ENCODE data around the gene IBTK.
"Not testable (repeated sequence)": the region's sequence is repeated elsewhere in the genome, so short reads cannot be mapped to it uniquely, and the experiment has no call there.

IBTK gene

DNA sequence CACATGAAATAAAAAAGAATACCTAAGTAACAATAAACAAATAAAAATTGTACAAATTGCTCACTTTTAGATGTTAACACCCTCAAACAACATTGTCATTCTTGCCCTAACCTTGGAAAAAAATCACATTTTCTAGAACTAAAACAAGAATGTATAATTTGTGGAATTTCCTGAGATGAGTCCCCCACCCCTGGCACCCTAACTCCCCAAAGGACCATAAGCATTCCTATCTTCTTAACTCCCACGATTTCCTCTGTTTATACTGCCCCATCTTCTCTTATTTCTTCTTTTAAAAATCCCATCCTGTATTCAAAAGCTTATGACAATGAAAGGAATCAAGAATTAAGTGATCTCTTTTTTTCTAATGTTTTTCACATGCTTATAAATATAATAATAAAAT is 70.9 kb downstream of the IBTK start:
- no peak for DNase-seq (ENCODE audit: low read depth)
- no peak overlapping the region for H3K4me3 ChIP-seq (ENCODE audit: control insufficient read depth, low read depth, low read length)
- TF ChIP-seq, protein P1, sequence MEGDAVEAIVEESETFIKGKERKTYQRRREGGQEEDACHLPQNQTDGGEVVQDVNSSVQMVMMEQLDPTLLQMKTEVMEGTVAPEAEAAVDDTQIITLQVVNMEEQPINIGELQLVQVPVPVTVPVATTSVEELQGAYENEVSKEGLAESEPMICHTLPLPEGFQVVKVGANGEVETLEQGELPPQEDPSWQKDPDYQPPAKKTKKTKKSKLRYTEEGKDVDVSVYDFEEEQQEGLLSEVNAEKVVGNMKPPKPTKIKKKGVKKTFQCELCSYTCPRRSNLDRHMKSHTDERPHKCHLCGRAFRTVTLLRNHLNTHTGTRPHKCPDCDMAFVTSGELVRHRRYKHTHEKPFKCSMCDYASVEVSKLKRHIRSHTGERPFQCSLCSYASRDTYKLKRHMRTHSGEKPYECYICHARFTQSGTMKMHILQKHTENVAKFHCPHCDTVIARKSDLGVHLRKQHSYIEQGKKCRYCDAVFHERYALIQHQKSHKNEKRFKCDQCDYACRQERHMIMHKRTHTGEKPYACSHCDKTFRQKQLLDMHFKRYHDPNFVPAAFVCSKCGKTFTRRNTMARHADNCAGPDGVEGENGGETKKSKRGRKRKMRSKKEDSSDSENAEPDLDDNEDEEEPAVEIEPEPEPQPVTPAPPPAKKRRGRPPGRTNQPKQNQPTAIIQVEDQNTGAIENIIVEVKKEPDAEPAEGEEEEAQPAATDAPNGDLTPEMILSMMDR (IDR thresholded peaks at IDR 0.05; ENCODE audit: control insufficient read depth, insufficient read depth, low read depth, low read length, missing control alignments), result no peak

DNA sequence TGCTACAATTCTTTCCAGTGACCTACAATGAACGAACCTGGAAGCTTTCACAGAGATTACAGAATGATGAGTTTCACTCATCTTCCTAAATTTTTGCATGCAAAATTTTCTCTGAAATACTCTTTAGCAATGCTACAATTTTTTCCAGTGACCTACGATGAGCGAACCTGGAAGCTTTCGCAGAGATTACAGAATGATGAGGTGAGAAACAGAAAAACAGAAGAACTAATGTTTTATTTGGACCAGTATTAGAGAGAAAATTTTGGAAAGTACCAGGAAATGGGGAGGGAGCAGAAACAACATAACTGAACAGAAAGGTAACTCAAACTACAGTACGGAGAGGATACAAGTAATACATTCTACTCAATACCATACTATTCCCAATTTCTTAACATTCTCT is 75.0 kb downstream of the IBTK start:
- no peak for DNase-seq (ENCODE audit: low read depth)
- H3K4me3 ChIP-seq (ENCODE audit: control insufficient read depth, low read depth, low read length), result no peak overlapping the region
- TF ChIP-seq, protein P1 (IDR thresholded peaks at IDR 0.05; ENCODE audit: control insufficient read depth, insufficient read depth, low read depth, low read length, missing control alignments), result no peak

DNA sequence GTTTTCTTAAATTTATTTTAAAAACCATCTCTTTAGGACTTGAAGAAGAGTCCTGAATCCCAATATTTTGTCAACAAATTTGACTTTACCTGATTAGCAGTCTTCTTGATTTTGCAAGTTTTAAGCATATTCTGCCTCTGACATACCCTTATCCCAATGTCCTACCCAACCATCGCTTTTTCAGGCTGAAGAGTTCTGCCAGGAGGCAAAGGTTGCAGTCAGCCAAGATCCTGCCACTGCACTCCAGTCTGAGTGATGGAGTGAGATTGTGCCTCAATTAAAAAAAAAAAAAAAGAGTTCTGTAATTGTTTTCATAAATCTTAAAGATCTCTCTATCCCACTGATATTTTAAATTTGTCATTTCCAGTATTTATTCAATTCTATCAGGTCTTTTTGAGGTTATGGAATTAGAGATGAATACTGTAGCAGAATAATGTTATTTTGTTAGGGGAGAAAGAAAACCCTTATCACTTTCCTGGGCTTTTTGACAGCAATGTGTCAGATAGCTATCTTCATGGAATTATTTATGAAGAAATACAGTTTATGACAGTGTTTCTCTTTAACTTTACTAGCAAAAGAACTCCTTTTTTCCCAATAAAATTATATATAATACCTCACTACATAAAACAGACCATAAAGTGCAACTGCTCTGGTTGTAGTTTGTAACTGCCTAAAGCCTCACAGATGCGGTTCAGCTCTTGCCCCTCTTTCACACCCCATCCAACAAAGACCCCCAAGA is 78.2 kb downstream of the IBTK start:
- TF ChIP-seq, protein P1 (IDR thresholded peaks at IDR 0.05; ENCODE audit: control insufficient read depth, insufficient read depth, low read depth, low read length, missing control alignments), result no peak
- H3K4me3 ChIP-seq (ENCODE audit: control insufficient read depth, low read depth, low read length), result no peak overlapping the region
- no peak for DNase-seq (ENCODE audit: low read depth)

DNA sequence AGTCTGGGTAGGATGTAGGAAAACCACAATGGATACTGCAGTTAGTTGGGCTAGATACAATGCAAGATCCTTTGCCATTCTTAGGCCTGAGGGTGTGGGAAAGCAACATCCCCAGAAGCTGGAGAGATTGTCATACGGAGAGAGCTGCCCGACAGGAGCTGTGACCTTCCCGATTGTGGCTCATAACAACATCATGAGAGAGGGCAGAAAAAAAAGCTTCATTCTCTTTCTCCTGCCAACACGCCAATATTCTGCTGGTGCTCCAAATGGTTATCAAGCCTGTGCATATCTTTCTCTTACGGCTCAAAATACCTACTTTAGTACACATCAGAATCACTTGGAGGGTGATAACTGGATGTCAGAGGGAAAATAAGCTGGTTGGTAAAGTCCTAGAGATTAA is 81.1 kb downstream of the IBTK start:
- H3K4me3 ChIP-seq (ENCODE audit: control insufficient read depth, low read depth, low read length), result no peak overlapping the region
- TF ChIP-seq, protein P1 (IDR thresholded peaks at IDR 0.05; ENCODE audit: control insufficient read depth, insufficient read depth, low read depth, low read length, missing control alignments), result no peak
- no peak for DNase-seq (ENCODE audit: low read depth)

DNA sequence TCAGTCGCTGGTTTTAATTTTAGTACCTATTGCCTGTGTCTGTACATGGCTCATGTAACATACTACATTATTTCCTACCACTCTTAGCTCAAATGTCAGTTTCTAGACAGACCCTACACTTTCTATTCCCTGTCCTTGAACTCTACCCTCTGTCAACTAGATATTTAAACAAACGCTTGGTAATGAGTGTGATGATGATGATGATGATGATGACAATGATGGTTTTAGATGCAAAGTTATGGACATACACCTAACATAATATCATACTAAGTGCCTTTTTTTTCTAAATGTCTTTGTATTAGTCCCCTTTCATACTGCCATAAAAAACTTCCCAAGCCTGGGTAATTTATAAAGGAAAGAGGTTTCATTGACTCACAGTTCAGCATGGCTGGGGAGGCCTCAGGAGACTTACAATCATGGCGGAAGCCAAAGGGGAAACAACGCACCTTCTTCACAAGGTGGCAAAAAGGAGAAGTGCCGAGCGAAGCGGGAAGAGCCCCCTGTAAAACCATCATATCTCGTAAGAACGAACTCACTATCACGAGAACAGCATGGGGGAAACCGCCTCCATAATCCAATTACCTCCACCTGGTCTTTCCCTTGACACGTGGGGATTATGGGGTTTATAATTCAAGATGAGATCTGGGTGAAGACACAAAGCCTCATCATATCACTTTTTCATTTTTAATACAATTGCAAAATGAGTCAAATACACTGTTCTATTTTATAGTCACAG is 87.1 kb downstream of the IBTK start:
- no peak for DNase-seq (ENCODE audit: low read depth)
- no peak overlapping the region for H3K4me3 ChIP-seq (ENCODE audit: control insufficient read depth, low read depth, low read length)
- TF ChIP-seq, protein P1 (IDR thresholded peaks at IDR 0.05; ENCODE audit: control insufficient read depth, insufficient read depth, low read depth, low read length, missing control alignments), result no peak

DNA sequence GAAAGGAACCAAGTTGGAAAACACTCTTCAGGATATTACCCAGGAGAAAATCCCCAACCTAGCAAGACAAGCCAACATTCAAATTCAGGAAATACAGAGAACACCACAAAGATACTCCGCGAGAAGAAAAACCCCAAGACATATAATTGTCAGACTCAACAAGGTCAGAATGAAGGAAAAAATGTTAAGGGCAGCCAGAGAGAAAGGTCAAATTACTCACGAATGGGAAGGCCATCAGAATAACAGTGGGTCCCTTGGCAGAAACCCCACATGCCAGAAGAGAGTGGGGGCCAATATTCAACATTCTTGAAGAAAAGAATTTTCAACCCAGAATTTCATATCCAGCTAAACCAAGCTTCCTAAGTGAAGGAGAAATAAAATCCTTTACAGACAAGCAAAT is 94.8 kb downstream of the IBTK start:
- not testable (repeated sequence) for H3K4me3 ChIP-seq (ENCODE audit: control insufficient read depth, low read depth, low read length); DNase-seq (ENCODE audit: low read depth)

DNA sequence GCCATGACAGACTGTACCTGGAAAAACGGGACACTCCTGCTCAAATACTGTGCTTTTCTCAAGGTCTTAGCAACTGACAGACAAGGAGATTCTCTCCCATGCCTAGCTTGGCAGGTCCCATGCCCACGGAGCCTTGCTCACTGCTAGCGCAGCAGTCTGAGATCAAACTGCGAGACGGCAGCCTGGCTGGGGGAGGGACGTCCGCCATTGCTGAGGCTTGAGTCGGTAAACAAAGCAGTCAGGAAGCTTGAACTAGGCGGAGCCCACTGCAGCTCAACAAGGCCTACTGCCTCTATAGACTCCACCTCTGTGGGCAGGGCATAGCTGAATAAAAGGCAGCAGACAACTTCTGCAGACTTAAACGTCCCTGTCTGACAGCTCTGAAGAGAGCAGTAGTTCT is 96.4 kb downstream of the IBTK start:
- DNase-seq (ENCODE audit: low read depth); H3K4me3 ChIP-seq (ENCODE audit: control insufficient read depth, low read depth, low read length): not testable (repeated sequence)

Measured in AG09309 (cell line).